ENCODE data around the gene OOSP4B. TPM values are rescaled to one million over a fixed set of nuclear protein-coding genes. Genes with fewer than 3 reads are reported as not detected.

Gene OOSP4B
- total and polyA plus RNA-seq, 7 donors = not detected

- Histone ChIP-seq H3K4me1 (no peaks in the 10 kb centered on the region), H3K9me3 (peaks cover 0 to 2% (median 1%) of the 10 kb centered on the region in 4 donors), H3K27me3 (no peaks in the 10 kb centered on the region), H3K27ac (no peak overlapping the region), H3K4me3 (no peak overlapping the region), H3K36me3 (no peaks in the 10 kb centered on the region)
- intact Hi-C loops (cut with DNase I) = no loop called here
- DNase-seq = no peak
- 74 to 80% methylated on average over 4 of the region's 4 CpGs for WGBS, 2 donors
- no peak for TF ChIP-seq CTCF (IDR thresholded peaks at IDR 0.05)
Measured at GRCh38 chr11:60078745-60079144, 61.8 kb downstream of the OOSP4B start.

- no peak for DNase-seq
- intact Hi-C loops (cut with DNase I) = no loop called here
- H3K36me3 ChIP-seq = no peaks in the 10 kb centered on the region
- peaks cover 0 to 2% (median 1%) of the 10 kb centered on the region in 4 donors for H3K9me3 ChIP-seq
- 57 to 60% methylated on average over 3 of the region's 3 CpGs for WGBS, 2 donors
- TF ChIP-seq EP300 (IDR thresholded peaks at IDR 0.05) = no peak
- H3K4me3 ChIP-seq = no peak overlapping the region
- no peak overlapping the region for H3K27ac ChIP-seq
- H3K4me1 ChIP-seq = no peaks in the 10 kb centered on the region
- no peaks in the 10 kb centered on the region for H3K27me3 ChIP-seq
Measured at GRCh38 chr11:60080535-60080934, 63.6 kb downstream of the OOSP4B start.

Other genes starting within 250 kb of the OOSP4B start
- gene MRPL16, start 206.4 kb upstream of the OOSP4B start, total RNA-seq = 10 to 100 TPM; 41.9 to 52.6 (median 44.9) TPM
- gene MRPL16, start 206.4 kb upstream of the OOSP4B start, polyA plus RNA-seq = 10 to 100 TPM; 63.7 to 79.5 (median 75.7) TPM
- gene CBLIF, start 171.7 kb upstream of the OOSP4B start, total RNA-seq = not detected
- under 1 TPM in 1 of 3 donors, not detected in 2; 0.28 TPM for gene CBLIF, start 171.7 kb upstream of the OOSP4B start, polyA plus RNA-seq
- not detected for gene TCN1, start 150.7 kb upstream of the OOSP4B start, total RNA-seq
- 1 to 10 TPM in 1 of 3 donors, not detected in 2; 1.8 TPM for gene TCN1, start 150.7 kb upstream of the OOSP4B start, polyA plus RNA-seq
- gene OOSP3, start 138.4 kb upstream of the OOSP4B start, total RNA-seq = not detected
- not detected for gene OOSP3, start 138.4 kb upstream of the OOSP4B start, polyA plus RNA-seq
- not detected for gene OOSP1, start 78.7 kb upstream of the OOSP4B start, total RNA-seq
- not detected for gene OOSP1, start 78.7 kb upstream of the OOSP4B start, polyA plus RNA-seq
- gene OOSP4A, start 53.1 kb upstream of the OOSP4B start, total RNA-seq = not detected
- not detected for gene OOSP4A, start 53.1 kb upstream of the OOSP4B start, polyA plus RNA-seq
- gene OOSP2, start 23.2 kb downstream of the OOSP4B start, total RNA-seq = not detected
- gene OOSP2, start 23.2 kb downstream of the OOSP4B start, polyA plus RNA-seq = not detected
- not detected for gene MS4A3, start 39.5 kb downstream of the OOSP4B start, total RNA-seq
- not detected for gene MS4A3, start 39.5 kb downstream of the OOSP4B start, polyA plus RNA-seq
- 1 to 10 TPM in 3 of 4 donors, not detected in 1; 1.2 to 2.5 (median 1.6) TPM for gene MS4A2, start 71.5 kb downstream of the OOSP4B start, total RNA-seq
- under 1 TPM in 2 of 3 donors, not detected in 1; 0.26 to 0.60 TPM for gene MS4A2, start 71.5 kb downstream of the OOSP4B start, polyA plus RNA-seq
- gene MS4A6A, start 165.9 kb downstream of the OOSP4B start, total RNA-seq = 100 to 1,000 TPM in 2 of 4 donors, 10 to 100 TPM in 2; 64.3 to 115 (median 87.7) TPM
- gene MS4A6A, start 165.9 kb downstream of the OOSP4B start, polyA plus RNA-seq = 100 to 1,000 TPM in 1 of 3 donors, 10 to 100 TPM in 2; 58.9 to 113 (median 80.0) TPM
- gene MS4A4E, start 226.0 kb downstream of the OOSP4B start, total RNA-seq = 10 to 100 TPM in 2 of 4 donors, 1 to 10 TPM in 2; 2.6 to 11.1 (median 8.8) TPM
- under 1 TPM in 1 of 3 donors, not detected in 2; 0.48 TPM for gene MS4A4E, start 226.0 kb downstream of the OOSP4B start, polyA plus RNA-seq